GM12892 (cell line): ENCODE results near the gene MNT.

Experiments used
- POLR2A ChIP-seq: IDR thresholded peaks from 2 replicates; pipeline ENCODE4 v1.6.1; 2011; ENCODE audit warnings: low read depth, low read length, control low read depth
- POLR2AphosphoS5 ChIP-seq: IDR thresholded peaks from 2 replicates; pipeline ENCODE4 v1.6.1; 2011; ENCODE audit warnings: low read depth, low read length, control low read depth
- TAF1 ChIP-seq: IDR thresholded peaks from 2 replicates; pipeline ENCODE4 v1.6.1; 2011; ENCODE audit warnings: low read depth, mild to moderate bottlenecking, control low read depth, low read length, borderline replicate concordance

- TF ChIP-seq POLR2A (no peak), POLR2AphosphoS5 (no peak), TAF1 (no peak)
Observed at GRCh38 chr17:2364763-2365116, 36.1 kb downstream of the MNT start.
